Articular chondrocyte of knee joint (primary cell): ENCODE measurements around the gene H19. TPM values are rescaled to one million over a fixed set of nuclear protein-coding genes. Genes with fewer than 3 reads are reported as not detected.

Experiments
- small RNA-seq: library from RNA; depleted of rRNA; stranded (forward); fragments of <200 nt; gene quantifications from one replicate; pipeline ENCODE3, GENCODE V24; 2012
- total RNA-seq: library from RNA; depleted of rRNA; stranded (reverse); fragments of >200 nt; gene quantifications from 2 replicates; pipeline ENCODE4 v1.2.3, GENCODE V29; 2012

The H19 gene
- total RNA-seq = 29.9 and 77.0 TPM in 2 replicates

DNA sequence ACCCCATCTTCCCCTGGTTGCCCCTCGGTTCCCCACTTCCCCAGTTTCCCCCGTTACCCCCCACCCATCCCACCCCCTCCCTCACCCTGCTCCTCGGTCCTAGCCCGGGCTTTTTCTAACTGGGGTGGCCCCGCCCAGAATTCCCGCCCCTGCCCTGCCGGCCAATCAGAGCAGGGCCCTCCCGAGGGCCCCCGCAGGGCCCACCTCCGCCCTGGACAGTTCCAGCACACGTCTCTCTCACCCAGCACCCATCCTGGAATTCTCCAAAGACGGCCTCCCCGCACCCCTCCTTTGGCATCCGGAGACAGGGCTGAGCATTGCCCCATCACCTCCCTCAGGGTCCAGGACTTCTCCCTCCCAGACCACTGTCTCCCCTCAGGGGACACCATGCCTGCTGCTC is at the start of gene H19:
Gene H19 (minus strand): TSS at position 88 of the 400 bp plus-strand sequence.

DNA sequence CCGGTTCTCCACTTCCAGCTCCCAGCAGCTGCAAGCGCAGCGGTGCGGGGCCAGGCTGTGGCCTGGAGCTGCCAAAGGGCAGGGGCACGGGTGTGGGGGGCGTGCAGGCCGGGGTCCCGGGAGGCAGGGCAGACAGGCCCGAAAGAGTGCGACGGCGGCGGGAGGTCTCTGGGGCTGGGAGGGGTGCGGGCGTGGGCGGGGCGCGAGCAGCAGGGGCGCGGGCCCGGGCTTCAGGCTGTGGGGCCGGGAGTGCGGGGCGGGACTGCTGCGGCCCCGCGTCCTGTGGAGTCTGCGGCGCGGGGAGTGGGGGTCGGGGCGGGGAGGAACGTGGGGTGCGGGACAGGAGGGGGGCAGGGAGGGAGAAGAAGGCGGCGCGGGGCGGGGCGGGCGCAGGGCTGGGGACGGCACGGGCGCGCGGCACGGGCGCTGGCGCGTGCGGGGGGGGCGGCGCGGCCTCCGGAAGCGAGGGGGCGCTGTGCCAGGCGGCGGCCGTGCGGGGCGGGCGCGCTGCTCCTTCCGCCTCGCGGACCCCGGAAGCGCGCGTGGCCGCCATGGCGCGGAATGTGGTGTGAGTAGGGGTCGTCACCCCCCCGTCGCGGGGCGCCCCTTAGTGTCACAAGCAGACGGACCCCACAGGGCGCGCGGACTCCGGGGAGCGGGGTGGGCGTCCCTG is 50.7 kb downstream of the H19 start, which contains the start of gene MRPL23:
Gene MRPL23 (plus strand): TSS at position 521 of the 673 bp plus-strand sequence. CDS start 31 bp downstream, at position 552.

Small RNAs within 50 kb of the gene (small RNA-seq; reads per million reads assigned to genes)
- gene RF01972 (not detected), gene RF01973 (not detected)

Other genes starting within 250 kb of the H19 start
- gene IFITM10, start 247.2 kb downstream of the H19 start, total RNA-seq = 5.5 and 9.5 TPM in 2 replicates
- 222 and 262 TPM in 2 replicates for gene CTSD, start 233.9 kb downstream of the H19 start, total RNA-seq
- gene SYT8, start 162.9 kb downstream of the H19 start, total RNA-seq = not detected in 2 replicates
- gene TNNI2, start 158.9 kb downstream of the H19 start, total RNA-seq = not detected in 2 replicates
- gene LSP1, start 144.8 kb downstream of the H19 start, total RNA-seq = 84.1 and 94.5 TPM in 2 replicates
- under 0.01 TPM in 1 of 2 replicates, not detected in the other for gene PRR33, start 105.9 kb downstream of the H19 start, total RNA-seq
- gene TNNT3, start 78.1 kb downstream of the H19 start, total RNA-seq = 0.43 TPM in 1 of 2 replicates, not detected in the other
- gene MRPL23, start 50.5 kb downstream of the H19 start, total RNA-seq = 106 and 109 TPM in 2 replicates
- 1.0 and 1.2 TPM in 2 replicates for gene IGF2, start 141.5 kb upstream of the H19 start, total RNA-seq
- gene INS, start 163.4 kb upstream of the H19 start, total RNA-seq = not detected in 2 replicates
- gene TH, start 174.0 kb upstream of the H19 start, total RNA-seq = not detected in 2 replicates